ENCODE measurements around the gene ID1. TPM values are rescaled to one million over a fixed set of nuclear protein-coding genes. Genes with fewer than 3 reads are reported as not detected.

Gene ID1
- total and polyA plus RNA-seq, 2 experiments from 2014 or later, result 221 to 479 TPM

- peak; percentile 29 for ATAC-seq
- Histone ChIP-seq H3K36me3 (ENCODE audit: insufficient read depth) (peaks cover 12% of the 10 kb centered on the region), H3K79me2 (replicated peaks; ENCODE audit: insufficient read depth) (no peaks in the 10 kb centered on the region), H3K4me3 (no peak overlapping the region), H3K4me1 (ENCODE audit: insufficient read depth) (peaks cover 77% of the 10 kb centered on the region), H3K27me3 (ENCODE audit: insufficient read depth) (no peaks in the 10 kb centered on the region), H3K9me2 (ENCODE audit: insufficient read depth) (no peaks in the 10 kb centered on the region), H3F3A (replicated peaks; ENCODE audit: low read depth) (peaks cover 76% of the 10 kb centered on the region), H2AFZ (no peak overlapping the region), H3K27ac (ENCODE audit: low read depth) (peak overlapping the region; percentile 77), H4K20me1 (replicated peaks; ENCODE audit: insufficient read depth) (peaks cover 27% of the 10 kb centered on the region), H3K4me2 (peak overlapping the region; percentile 72)
- H3K4me1 Mint-ChIP-seq, result peaks cover 68% of the 10 kb centered on the region
- DNase-seq (ENCODE audit: low spot score), result peak; percentile 84
- H3K4me3 Mint-ChIP-seq, result no peak overlapping the region; the same call in 2 of the 3 replicates
- H3K9me3 Mint-ChIP-seq, result peaks cover 7% of the 10 kb centered on the region; the same call in 2 of the 3 replicates
- H3K27me3 Mint-ChIP-seq (ENCODE audit: insufficient read depth, low read depth, poor library complexity), result peaks cover 60% of the 10 kb centered on the region
- H3K36me3 Mint-ChIP-seq (ENCODE audit: low read depth), result peaks cover 55% of the 10 kb centered on the region
- TF ChIP-seq NANOG (IDR thresholded peaks at IDR 0.05; ENCODE audit: borderline replicate concordance) (no peak), ZNF462 (CRISPR knock-in tag; IDR thresholded peaks at IDR 0.05) (no peak), CTCF (conservative IDR thresholded peaks at IDR 0.05; ENCODE audit: low read depth in 2 of 2) (peak; percentile 91 to 99), REST (IDR thresholded peaks at IDR 0.05; ENCODE audit: unreplicated experiment) (no peak), ZNF114 (CRISPR knock-in tag; IDR thresholded peaks at IDR 0.05) (no peak), POLR2AphosphoS5 (IDR thresholded peaks at IDR 0.05; ENCODE audit: low read depth) (no peak; the same call in 1 of the 2 replicates), ETS1 (IDR thresholded peaks at IDR 0.05) (no peak), STAT1 (IDR thresholded peaks at IDR 0.05; ENCODE audit: unreplicated experiment) (no peak), EZH2 (IDR thresholded peaks at IDR 0.05; ENCODE audit: low read depth, unreplicated experiment) (no peak)
- H3K27ac Mint-ChIP-seq, result peak overlapping the region; percentile 82
These were observed 35.7 kb upstream of the ID1 start for GRCh38 chr20:31569163-31570020.
